A673 (cell line): ENCODE data around the gene ITIH6. TPM values are rescaled to one million over a fixed set of nuclear protein-coding genes. Genes with fewer than 3 reads are reported as not detected.

Source experiments
- BruUV-seq: library from RNA; stranded (reverse); fragments of 400-500 nt; replicated peaks from 2 replicates; lab custom pipeline; 2021; lab: Mats Ljungman, UMichigan
- CTCF ChIA-PET: fragments of 300-600 bp; sonication (Branson Sonifier 250); formaldehyde crosslinking; loops from one replicate; lab custom pipeline; 2022; ENCODE audit warnings: antibody characterized with exemption; lab: Charles Lee
- POLR2A ChIA-PET: fragments of 300-600 bp; sonication (Branson Sonifier 250); formaldehyde crosslinking; loops from one replicate; lab custom pipeline; 2022; ENCODE audit warnings: antibody characterized with exemption; ENCODE audit not compliant: low non-redundant PET; lab: Charles Lee
- DNase-seq: peaks from one replicate; pipeline ENCODE4 v3.0.0-alpha.2; 2015; ENCODE audit warnings: low spot score
- H3K27ac ChIP-seq: fragments of 200-600 bp; sonication (generic); 2 replicates; pipeline ENCODE4 v1.5.1; 2016; ENCODE audit warnings: mixed run types, low read depth, mild to moderate bottlenecking, mixed read lengths, antibody characterized with exemption, low read length; ENCODE audit not compliant: poor library complexity, severe bottlenecking
- H3K27me3 ChIP-seq: fragments of 200-600 bp; sonication (generic); replicated peaks from 2 replicates; pipeline ENCODE4 v1.6.1; 2017; ENCODE audit warnings: mixed run types, low read depth, mild to moderate bottlenecking, mixed read lengths, antibody characterized with exemption, low read length; ENCODE audit not compliant: insufficient read depth, poor library complexity
- H3K36me3 ChIP-seq: fragments of 200-600 bp; sonication (generic); 2 replicates; pipeline ENCODE4 v1.6.1; 2016; ENCODE audit warnings: mixed run types, mild to moderate bottlenecking, mixed read lengths, antibody characterized with exemption, low read length; ENCODE audit not compliant: insufficient read depth, poor library complexity, severe bottlenecking
- H3K4me1 ChIP-seq: fragments of 200-600 bp; sonication (generic); 2 replicates; pipeline ENCODE4 v1.6.1; 2017; ENCODE audit warnings: mixed run types, mild to moderate bottlenecking, mixed read lengths, antibody characterized with exemption, low read length; ENCODE audit not compliant: insufficient read depth, poor library complexity, severe bottlenecking
- H3K4me3 ChIP-seq: fragments of 200-600 bp; sonication (generic); 2 replicates; pipeline ENCODE4 v1.5.1; 2016; ENCODE audit warnings: low read depth, mixed run types, mild to moderate bottlenecking, mixed read lengths, low read length; ENCODE audit not compliant: poor library complexity, severe bottlenecking
- H3K9me3 ChIP-seq: fragments of 200-600 bp; sonication (generic); 2 replicates; pipeline ENCODE4 v1.6.1; 2016; ENCODE audit warnings: mixed run types, low read depth, mild to moderate bottlenecking, mixed read lengths, antibody characterized with exemption, low read length; ENCODE audit not compliant: poor library complexity, severe bottlenecking
- EZH2 ChIP-seq: fragments of 200-600 bp; sonication (generic); IDR thresholded peaks from 2 replicates; pipeline ENCODE4 v1.6.1; 2017; ENCODE audit warnings: borderline replicate concordance, low read depth, mild to moderate bottlenecking, mixed read lengths, antibody characterized with exemption, low read length; ENCODE audit not compliant: poor library complexity, severe bottlenecking
- intact Hi-C: fragments of 100-400 bp; cut with micrococcal nuclease; formaldehyde crosslinking; loops from one replicate; pipeline ENCODE4 v1.10.0; 2022; ENCODE audit not compliant: unreplicated experiment
- total RNA-seq: library from RNA; stranded (reverse); gene quantifications from 2 replicates; pipeline ENCODE4 v1.2.3, GENCODE V29; 2021
- TF ChIP-seq, protein P1 (sequence below): fragments of 300-800, 200-600 bp; sonication (generic); conservative IDR thresholded peaks from 2 replicates; pipeline ENCODE4 v1.5.1; 2017; ENCODE audit warnings: low read depth, mild to moderate bottlenecking, antibody characterized with exemption, low read length, moderate library complexity, mixed read lengths

Gene ITIH6
- total RNA-seq, 1 experiment from 2014 or later: not detected

DNA sequence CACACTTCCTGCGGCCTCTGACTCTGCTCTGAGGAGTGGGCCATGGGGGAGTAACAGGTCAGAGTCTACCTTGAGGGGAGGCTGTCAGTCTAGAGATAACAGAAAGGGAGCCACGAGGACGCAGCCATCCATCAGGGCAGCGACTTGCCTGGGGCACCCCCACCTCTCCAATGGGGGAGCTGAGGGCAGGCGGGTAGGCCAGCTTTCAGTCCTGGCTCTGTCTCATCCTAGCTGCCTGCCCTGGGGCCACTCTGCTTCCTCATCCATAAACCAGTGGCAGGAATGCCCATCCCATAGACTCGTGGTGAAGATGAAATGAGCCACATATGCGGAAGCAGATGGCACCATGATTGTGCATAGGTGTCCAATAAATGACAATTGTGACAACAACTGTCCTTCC lies 22.7 kb upstream of the ITIH6 start:
- intact Hi-C loops: no loop called here
- Histone ChIP-seq H3K9me3 (no peaks in the 10 kb centered on the region), H3K4me1 (no peaks in the 10 kb centered on the region), H3K36me3 (peaks cover 1% of the 10 kb centered on the region), H3K27me3 (no peaks in the 10 kb centered on the region), H3K27ac (no peak overlapping the region), H3K4me3 (no peak overlapping the region)
- CTCF ChIA-PET: no interaction called here
- no peak for DNase-seq
- no TSS peak for BruUV-seq
- POLR2A ChIA-PET: no interaction called here
- no peak for TF ChIP-seq EZH2
- TF ChIP-seq, protein P1, sequence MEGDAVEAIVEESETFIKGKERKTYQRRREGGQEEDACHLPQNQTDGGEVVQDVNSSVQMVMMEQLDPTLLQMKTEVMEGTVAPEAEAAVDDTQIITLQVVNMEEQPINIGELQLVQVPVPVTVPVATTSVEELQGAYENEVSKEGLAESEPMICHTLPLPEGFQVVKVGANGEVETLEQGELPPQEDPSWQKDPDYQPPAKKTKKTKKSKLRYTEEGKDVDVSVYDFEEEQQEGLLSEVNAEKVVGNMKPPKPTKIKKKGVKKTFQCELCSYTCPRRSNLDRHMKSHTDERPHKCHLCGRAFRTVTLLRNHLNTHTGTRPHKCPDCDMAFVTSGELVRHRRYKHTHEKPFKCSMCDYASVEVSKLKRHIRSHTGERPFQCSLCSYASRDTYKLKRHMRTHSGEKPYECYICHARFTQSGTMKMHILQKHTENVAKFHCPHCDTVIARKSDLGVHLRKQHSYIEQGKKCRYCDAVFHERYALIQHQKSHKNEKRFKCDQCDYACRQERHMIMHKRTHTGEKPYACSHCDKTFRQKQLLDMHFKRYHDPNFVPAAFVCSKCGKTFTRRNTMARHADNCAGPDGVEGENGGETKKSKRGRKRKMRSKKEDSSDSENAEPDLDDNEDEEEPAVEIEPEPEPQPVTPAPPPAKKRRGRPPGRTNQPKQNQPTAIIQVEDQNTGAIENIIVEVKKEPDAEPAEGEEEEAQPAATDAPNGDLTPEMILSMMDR: no peak

DNA sequence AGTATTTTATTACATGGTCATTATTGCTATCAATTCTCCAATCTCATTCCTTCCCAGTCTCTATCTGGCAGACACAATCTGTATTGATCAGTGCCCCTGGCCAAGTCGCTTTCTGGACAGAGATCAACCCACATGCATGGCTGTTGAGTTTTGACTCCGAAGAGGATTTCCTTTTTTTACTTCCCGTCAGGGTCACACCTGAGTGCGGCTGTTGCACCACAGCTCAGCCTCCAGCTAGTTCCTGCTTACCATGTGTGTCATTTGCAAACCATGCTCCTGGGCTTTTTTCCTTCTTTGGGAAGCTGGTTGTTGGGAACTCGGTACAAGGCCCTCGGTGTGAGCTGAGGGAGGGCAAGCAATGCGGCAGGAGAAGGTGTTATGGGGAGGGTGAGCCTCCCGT lies 21.1 kb upstream of the ITIH6 start:
- Histone ChIP-seq H3K4me1 (no peaks in the 10 kb centered on the region), H3K27me3 (no peaks in the 10 kb centered on the region), H3K4me3 (no peak overlapping the region), H3K36me3 (peaks cover 14% of the 10 kb centered on the region), H3K27ac (no peak overlapping the region), H3K9me3 (no peaks in the 10 kb centered on the region)
- no TSS peak for BruUV-seq
- no peak for TF ChIP-seq EZH2
- TF ChIP-seq, protein P1: no peak
- CTCF ChIA-PET: no interaction called here
- no peak for DNase-seq
- POLR2A ChIA-PET: no interaction called here
- intact Hi-C loops: no loop called here

DNA sequence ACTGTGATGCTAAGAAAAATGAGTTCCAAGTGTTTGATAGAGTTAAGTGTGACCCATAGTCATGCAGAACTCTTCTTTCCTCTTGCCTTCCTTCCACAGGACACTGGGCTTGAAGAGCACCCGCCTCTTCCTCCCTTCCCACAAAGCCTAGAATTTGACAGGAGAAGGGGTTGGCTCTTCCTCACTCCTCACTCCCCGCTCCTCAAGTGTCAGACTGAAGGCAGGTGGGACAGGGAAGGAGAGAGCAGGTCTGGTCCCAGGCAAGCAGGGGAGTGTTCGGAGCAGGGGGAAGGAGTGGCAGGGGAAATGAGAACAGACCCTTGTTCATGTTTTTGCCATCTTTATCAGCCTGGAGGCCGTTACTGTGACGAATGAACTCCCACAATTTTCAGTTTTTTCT lies 20.2 kb upstream of the ITIH6 start:
- Histone ChIP-seq H3K4me3 (no peak overlapping the region), H3K4me1 (no peaks in the 10 kb centered on the region), H3K27ac (no peak overlapping the region), H3K36me3 (peaks cover 23% of the 10 kb centered on the region), H3K9me3 (no peaks in the 10 kb centered on the region), H3K27me3 (no peaks in the 10 kb centered on the region)
- ChIA-PET CTCF (no interaction called here), POLR2A (no interaction called here)
- no peak for TF ChIP-seq EZH2
- TF ChIP-seq, protein P1: no peak
- no TSS peak for BruUV-seq
- no peak for DNase-seq
- intact Hi-C loops: no loop called here
